ENCODE results near the gene PROKR2.

Gene PROKR2

DNA sequence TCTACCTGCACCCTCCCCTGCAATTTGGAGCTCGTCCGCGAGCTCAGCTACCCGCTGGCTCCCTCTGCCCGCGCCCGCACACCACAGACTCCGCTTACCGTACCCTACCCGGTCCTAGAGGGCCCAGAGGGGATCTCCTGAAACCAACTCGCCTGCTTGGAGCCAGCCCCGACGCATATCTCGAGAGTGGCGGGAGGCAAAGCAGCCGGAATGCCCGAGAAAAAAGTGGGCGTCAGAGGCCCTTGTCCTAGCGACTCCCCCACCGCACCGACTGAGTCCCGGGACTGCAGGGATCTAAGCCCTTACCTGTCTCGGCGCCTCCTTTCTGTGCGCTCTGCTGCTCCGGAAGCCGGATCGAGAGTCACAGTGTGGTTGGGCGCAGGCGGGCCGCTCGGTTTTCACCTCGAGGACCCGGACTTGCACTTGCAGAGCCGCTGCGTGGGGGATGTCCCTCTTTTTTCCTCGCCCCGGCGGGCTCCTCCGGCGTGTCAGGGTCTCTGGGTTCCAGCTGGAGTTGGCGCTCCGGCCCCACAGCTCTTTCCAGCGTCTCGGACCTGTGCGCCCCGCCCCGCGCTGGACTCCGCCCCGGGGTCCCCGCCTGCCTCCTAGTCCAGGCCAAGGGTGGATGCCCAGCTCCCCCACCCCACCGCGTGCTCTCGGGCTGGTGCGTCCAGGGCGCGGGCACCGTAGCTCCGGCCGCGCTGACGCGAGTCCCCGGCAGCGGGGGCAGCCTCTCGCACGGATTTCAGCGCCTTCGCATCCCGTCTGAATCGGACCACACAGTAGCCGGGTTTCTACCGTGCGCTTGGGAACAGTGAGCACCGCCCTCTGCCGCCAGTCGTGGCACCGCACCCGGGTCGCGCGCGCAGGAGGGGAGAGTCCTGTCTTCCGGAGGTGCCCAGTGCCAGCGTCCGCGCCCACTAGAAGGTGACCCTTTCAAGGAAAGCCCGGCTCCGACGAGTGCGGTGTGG is at the start of gene PROKR2:
TSS of gene PROKR2 (minus strand) at position 767 of the 971 bp plus-strand sequence. CDS start 2,585 bp downstream, outside the sequence.
- no peak for DNase-seq (ENCODE audit: low read depth in 2 of 3, low spot score in 2 of 3)

DNA sequence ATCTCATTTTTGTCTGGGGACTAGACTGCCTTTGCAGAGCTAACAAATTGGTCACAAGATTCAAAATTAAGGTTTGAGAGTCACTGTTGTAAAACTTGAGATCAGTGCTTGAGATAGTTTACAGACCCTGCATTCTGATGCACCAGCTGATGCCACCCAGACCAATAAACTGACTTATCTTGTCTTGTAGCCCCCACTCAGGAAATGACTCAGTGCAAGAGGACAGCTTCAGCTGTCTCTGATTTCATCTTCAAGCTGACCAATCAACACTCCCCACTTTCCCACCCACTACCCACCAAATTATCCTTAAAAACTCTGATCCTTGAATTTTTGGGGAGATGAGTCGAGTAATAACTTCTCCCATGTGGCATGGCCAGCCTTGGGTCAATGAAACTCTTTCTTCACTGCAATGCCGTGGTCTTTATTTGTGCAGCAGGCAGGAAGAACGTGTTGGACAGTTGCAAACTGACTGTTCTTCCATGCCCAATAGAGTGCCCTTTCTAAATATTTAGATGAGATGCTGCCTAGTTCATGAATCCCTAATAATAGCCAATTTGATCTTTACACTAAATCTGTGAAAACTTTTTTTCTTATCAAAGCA is 48.3 kb upstream of the PROKR2 start:
- DNase-seq (ENCODE audit: low read depth in 2 of 3, low spot score in 2 of 3), result no peak

DNA sequence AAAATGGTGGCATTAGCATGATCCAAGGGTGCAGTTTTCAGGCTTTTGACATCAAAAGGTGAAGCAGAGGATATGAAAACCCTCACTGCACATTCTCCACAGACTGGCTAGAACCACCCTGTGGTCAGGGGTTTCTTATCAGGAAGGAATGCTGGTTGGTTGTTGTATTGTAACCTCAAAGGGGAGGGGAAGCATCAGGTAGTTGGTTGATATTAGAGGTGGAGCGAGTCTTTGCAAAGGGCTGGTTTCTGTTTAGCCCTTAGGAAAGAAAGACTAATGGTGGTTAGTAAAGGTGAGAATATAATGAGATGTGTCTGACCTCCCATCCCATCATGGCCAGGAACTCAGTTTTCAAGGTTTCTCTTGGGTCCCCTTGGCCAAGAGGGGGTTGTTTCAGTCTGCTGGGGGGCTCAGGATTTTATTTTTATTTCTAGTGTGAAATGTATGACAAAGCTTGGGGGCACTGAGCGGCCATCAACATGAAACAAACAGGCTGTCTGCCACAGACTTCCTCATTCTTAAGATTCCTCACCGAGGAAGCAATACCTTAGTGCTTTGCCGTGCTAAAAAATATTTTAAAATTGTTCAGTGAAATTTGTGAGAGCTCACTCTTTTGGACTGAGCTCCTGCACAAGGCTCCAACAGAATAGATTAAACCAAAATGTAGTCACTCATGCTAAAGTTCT is 47.5 kb upstream of the PROKR2 start:
- DNase-seq (ENCODE audit: low read depth in 2 of 3, low spot score in 2 of 3), result no peak

GRCh38 chr20:5362771-5363170 is 46.0 kb upstream of the PROKR2 start:
- no peak for DNase-seq (ENCODE audit: low read depth in 2 of 3, low spot score in 2 of 3)

DNA sequence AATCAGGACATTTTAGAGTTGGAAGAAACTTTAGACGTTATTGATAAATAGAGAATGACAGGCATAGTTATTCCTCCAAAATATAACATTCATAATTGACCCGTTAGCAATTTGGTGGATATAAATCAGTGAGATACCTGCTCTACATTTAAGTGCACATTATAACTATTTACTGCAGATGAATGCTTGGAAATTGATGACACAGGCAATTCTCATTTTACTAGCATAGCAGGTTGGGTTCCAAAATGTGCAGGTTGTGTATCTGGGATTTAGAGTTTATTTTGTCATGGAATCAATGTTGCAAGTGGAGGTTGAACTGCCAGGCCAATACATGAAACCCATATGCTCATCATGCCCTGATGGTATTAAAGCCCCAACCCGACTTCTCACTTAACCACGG is 44.4 kb upstream of the PROKR2 start:
- DNase-seq (ENCODE audit: low read depth in 2 of 3, low spot score in 2 of 3), result no peak

DNA sequence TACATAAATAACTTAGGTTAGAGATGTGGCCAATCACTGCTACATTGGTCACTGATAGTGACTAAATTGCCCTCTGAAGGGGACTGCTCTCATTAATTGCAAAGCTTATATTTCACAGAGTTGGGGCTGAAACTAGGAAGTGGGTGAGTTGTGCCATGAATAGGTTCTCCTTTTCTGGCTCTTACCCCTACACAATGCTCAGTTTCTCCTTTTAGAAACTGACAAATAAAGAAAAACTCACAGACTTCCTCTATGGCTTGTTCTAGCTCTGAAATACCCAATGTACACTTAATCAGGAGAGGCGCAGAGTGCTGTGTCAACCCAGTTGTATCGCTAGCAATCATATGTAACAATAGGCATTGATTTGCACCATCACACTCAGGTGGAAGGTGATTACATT is 41.2 kb upstream of the PROKR2 start:
- no peak for DNase-seq (ENCODE audit: low read depth in 2 of 3, low spot score in 2 of 3)

- DNase-seq (ENCODE audit: low read depth in 2 of 3, low spot score in 2 of 3), result no peak
These were observed 40.2 kb upstream of the PROKR2 start for GRCh38 chr20:5356941-5357340.

DNA sequence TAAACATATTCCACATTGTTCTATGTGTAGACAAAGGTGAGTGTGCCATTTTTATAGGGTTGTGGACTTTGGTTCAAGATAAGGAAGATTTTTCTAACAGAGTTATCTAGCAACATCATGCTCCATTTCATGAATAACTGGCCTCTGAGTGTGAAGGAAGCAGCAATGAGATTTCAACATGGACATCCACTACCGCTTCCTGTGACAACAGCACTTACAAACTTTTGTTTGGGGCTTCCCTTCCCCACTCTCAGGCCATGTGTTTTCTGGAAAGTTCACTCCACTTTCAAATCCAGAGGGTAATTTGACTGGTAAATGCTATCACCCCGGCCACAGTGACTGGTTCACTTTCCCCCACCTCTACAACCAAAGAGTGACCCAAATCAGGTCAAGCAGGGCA is 38.1 kb upstream of the PROKR2 start:
- no peak for DNase-seq (ENCODE audit: low read depth in 2 of 3, low spot score in 2 of 3)

GRCh38 chr20:5353624-5354496 is 37.1 kb upstream of the PROKR2 start:
- DNase-seq (ENCODE audit: low read depth in 2 of 3, low spot score in 2 of 3), result no peak

DNA sequence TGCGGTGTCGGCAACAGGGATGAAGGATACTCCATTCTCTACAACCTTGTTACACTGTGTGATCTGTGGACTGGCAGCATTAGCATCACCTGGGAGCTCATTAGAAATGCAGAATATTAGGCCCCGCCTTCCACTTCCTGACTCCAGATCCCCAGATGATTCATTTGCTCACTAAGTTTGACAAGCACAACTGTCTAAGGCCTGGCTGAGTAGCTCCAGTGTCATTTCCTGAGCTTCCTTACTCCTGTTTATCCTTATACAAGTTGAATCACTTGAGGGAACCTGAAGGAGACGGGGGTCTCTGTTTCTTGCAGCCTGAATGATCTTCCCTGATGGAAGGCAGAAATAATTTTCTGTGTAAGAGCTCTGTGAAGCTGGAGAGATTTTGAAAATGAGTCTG is 32.7 kb upstream of the PROKR2 start:
- DNase-seq (ENCODE audit: low read depth in 2 of 3, low spot score in 2 of 3), result no peak

- no peak for DNase-seq (ENCODE audit: low read depth in 2 of 3, low spot score in 2 of 3)
These were observed 25.3 kb upstream of the PROKR2 start for GRCh38 chr20:5342021-5342420.

DNA sequence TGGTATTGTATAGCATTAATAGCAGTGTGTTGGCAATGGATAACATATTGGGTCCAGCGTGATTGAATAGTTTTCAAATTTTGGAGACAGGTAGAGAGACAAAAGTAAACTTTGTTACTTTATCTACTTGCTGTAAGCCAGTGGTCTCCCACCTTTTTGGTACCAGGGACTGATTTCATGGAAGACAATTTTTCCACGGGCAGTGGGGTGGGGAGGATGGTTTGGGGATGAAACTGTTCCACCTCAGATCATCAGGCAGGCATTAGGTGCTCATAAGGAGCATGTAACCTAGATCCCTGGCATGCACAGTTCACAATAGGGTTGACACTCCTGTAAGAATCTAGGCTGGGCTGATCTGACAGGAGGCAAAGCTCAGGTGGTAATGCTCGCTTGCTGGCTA is 14.6 kb upstream of the PROKR2 start:
- DNase-seq (ENCODE audit: low read depth in 2 of 3, low spot score in 2 of 3), result no peak

DNA sequence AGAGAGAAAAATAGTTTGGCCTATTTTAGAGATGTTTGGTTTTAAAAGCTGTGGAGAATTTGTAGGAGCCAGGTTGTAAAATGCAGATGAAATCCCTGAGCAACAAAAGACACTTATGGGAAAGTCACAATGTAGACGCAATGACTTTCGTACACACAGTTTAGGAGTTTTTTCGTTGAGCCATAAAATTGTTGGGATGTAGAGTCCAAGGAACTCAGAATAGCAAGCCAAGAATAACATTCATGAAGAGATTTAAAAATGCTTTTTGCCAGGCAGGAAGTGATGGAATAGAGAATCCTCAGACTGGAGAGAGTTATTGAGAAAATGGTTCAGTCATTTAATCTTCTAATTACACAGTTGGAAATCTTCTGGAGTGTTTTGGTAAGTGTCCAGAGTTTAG is 11.5 kb upstream of the PROKR2 start:
- no peak for DNase-seq (ENCODE audit: low read depth in 2 of 3, low spot score in 2 of 3)

GRCh38 chr20:5327356-5327755 is 10.6 kb upstream of the PROKR2 start:
- DNase-seq (ENCODE audit: low read depth in 2 of 3, low spot score in 2 of 3), result no peak

DNA sequence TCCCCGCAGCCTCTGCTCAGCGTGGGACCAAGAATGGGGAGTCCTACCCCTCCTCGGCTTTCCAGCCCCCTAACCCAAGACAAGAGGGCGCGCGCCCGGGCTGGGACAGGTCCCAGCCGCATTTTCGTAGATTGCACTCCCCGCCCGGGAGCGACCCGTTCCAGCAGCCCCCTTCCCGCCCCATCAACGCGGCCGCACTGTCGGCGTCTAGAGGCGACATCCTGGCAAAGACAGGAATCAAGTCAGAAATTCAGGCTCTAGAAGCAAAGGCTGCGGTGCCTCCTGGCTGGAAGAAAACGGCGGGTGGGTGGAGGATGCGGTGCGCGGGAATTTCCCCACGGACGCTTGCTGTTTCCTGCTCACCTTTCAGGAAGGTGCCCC is 957 bp downstream of the PROKR2 start:
- DNase-seq (ENCODE audit: low read depth in 2 of 3, low spot score in 2 of 3), result no peak

GRCh38 chr20:5313916-5314315 is 2.8 kb downstream of the PROKR2 start:
- DNase-seq (ENCODE audit: low read depth in 2 of 3, low spot score in 2 of 3), result no peak

DNA sequence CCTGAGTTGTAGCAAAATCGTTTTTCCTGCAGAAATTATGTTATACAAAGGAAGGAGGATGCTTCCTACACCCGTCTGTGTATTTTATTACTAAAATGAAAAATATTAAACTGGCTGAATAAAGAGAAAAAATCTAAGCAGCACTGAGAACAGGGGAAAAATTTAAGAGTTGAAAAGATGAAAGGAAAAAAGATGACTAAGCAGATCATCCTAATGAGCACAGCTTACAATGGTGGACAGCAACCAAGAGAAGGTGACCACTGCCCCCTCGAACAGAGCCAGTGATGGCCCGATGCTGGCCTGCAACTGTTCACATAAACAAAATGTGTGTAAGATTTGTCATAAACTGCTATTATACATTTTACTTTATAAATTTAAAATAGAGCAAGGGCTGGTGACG is 4.2 kb downstream of the PROKR2 start:
- DNase-seq (ENCODE audit: low read depth in 2 of 3, low spot score in 2 of 3), result no peak

DNA sequence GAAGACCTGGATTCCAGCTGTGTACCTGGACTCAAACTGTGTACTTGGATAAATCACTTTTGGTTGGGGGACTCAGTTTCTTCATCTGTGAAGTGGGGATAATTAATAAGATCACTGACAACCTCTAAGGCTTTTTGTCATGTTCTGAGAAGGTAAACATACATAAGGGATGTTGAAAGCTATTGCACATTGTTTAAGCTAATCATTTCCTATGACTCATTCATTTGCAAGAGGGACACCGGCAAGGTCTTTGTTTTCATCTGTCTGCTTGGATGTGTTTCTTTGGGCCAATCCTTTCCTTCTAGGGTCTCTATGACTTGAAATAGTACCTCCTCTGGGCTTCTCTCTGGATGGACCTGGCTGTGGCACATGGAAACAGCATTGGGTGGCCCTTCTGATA is 6.8 kb downstream of the PROKR2 start:
- no peak for DNase-seq (ENCODE audit: low read depth in 2 of 3, low spot score in 2 of 3)

DNA sequence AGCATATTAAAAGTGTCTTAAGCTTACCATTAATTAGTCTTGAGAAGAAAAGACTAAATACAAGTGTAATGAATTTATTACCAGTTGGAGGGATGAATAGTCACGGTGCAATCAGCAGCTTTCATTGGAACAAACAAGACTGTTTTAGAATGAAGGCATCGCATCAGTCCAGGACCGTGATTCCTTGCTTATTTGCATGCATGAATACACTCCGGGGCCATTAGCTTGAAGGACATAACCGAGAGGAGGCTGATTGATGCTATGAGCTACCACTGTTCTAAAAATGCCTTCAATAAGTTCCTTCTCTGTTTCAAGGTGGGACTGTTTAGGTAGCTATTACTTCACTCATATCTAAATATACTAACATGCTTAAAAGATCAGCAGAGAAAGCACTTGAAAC is 17.9 kb downstream of the PROKR2 start:
- DNase-seq (ENCODE audit: low read depth in 2 of 3, low spot score in 2 of 3), result no peak

- DNase-seq (ENCODE audit: low read depth in 2 of 3, low spot score in 2 of 3), result no peak
These were observed 19.3 kb downstream of the PROKR2 start for GRCh38 chr20:5297280-5298004.

Measured in activated CD8-positive, alpha-beta memory T cell treated with anti-CD3 and anti-CD28 coated beads for 48 hours (primary cell).